T-cell (primary cell): ENCODE measurements around the gene OR4L1. TPM values are rescaled to one million over a fixed set of nuclear protein-coding genes. Genes with fewer than 3 reads are reported as not detected.

ENCODE experiments used
- total RNA-seq, 35 experiments: library from RNA in 6 of 35; stranded (reverse) in 6 of 35; fragments of 120-200 nt in 1 of 35; gene quantifications; one replicate each; pipeline versions ENCODE4 v1.2.1 to v1.2.4 and lab custom pipeline; 2013 to 2026

Gene OR4L1
- total RNA-seq, 5 donors from 2014 or later (not counting 1 experiment from before 2014, with no cell fraction given) = not detected

Other genes with a start within 250 kb of the OR4L1 start
- not detected for gene OR4K2, start 184.9 kb upstream of the OR4L1 start, total RNA-seq
- gene OR4K5, start 139.4 kb upstream of the OR4L1 start, total RNA-seq = not detected
- not detected for gene OR4K1, start 129.1 kb upstream of the OR4L1 start, total RNA-seq
- gene OR4K15, start 84.5 kb upstream of the OR4L1 start, total RNA-seq = not detected
- gene OR4Q2, start 57.9 kb upstream of the OR4L1 start, total RNA-seq = not detected
- not detected for gene OR4K14, start 40.7 kb upstream of the OR4L1 start, total RNA-seq
- gene OR4K13, start 24.0 kb upstream of the OR4L1 start, total RNA-seq = not detected
- not detected for gene OR4K17, start 50.7 kb downstream of the OR4L1 start, total RNA-seq
- gene OR4N5, start 78.8 kb downstream of the OR4L1 start, total RNA-seq = not detected
- gene OR11G2, start 130.9 kb downstream of the OR4L1 start, total RNA-seq = not detected
- gene OR11H6, start 163.7 kb downstream of the OR4L1 start, total RNA-seq = not detected
- not detected for gene OR11H7, start 168.9 kb downstream of the OR4L1 start, total RNA-seq
- not detected for gene OR11H4, start 179.2 kb downstream of the OR4L1 start, total RNA-seq
- gene TTC5, start 245.9 kb downstream of the OR4L1 start, total RNA-seq = 10 to 100 TPM; 17.4 to 24.7 (median 20.1) TPM